DND-41 (cell line): ENCODE measurements around the gene SEC61B.

Experiments
- CTCF ChIP-seq: IDR thresholded peaks from 2 replicates; pipeline ENCODE4 v1.5.1; 2012; ENCODE audit warnings: borderline replicate concordance, low read length, moderate library complexity, mild to moderate bottlenecking; ENCODE audit not compliant: poor library complexity, severe bottlenecking; ENCODE audit errors: extremely low read depth
- EZH2 ChIP-seq: IDR thresholded peaks from 3 replicates; pipeline ENCODE4 v1.6.1; 2012; ENCODE audit warnings: borderline replicate concordance, low read depth, mild to moderate bottlenecking, moderate library complexity, low read length, inconsistent platforms; ENCODE audit not compliant: severe bottlenecking

GRCh38 chr9:99274495-99274894 lies 52.4 kb downstream of the SEC61B start:
- TF ChIP-seq CTCF (no peak), EZH2 (no peak)
